Transverse colon (tissue), 4 donors: ENCODE measurements around the gene ZPLD1. TPM values are rescaled to one million over a fixed set of nuclear protein-coding genes. Genes with fewer than 3 reads are reported as not detected.

Experiments
- DNase-seq: peaks from one replicate; pipeline ENCODE4 v3.0.0-alpha.2; 2019
- H3K27ac ChIP-seq, 4 donors: fragments of 200-600 bp; sonication (generic); 2 replicates each; pipeline ENCODE4 v1.5.1; 2016 to 2018; ENCODE audit warnings: inconsistent platforms in 4 of 4
- H3K27me3 ChIP-seq: fragments of 200-600 bp; sonication (generic); 2 replicates; pipeline ENCODE4 v1.5.1; 2017; ENCODE audit warnings: inconsistent platforms
- H3K36me3 ChIP-seq, 4 donors: fragments of 200-600 bp; sonication (generic); 2 replicates each; pipeline ENCODE4 v1.5.1; 2017 to 2019; ENCODE audit warnings: inconsistent platforms in 4 of 4
- H3K4me1 ChIP-seq, 4 donors: fragments of 200-600 bp; sonication (generic); 2 replicates each; pipeline ENCODE4 v1.5.1; 2017 to 2020; ENCODE audit warnings: inconsistent platforms in 4 of 4
- H3K4me3 ChIP-seq, 4 donors: fragments of 200-600 bp; sonication (generic); 1 replicate in 1 of 4; 2 replicates in 3 of 4; pipeline versions ENCODE4 v1.5.1 to v1.6.1; 2017 to 2019; ENCODE audit warnings: inconsistent platforms in 4 of 4
- H3K9me3 ChIP-seq, 2 donors: fragments of 200-600 bp; sonication (generic); 2 replicates each; pipeline ENCODE4 v1.5.1; 2017 to 2019; ENCODE audit warnings: inconsistent platforms in 2 of 2
- CTCF ChIP-seq, 5 experiments: fragments of 200-600 bp in 3 of 5; fragments of 450-650 bp in 2 of 5; sonication (generic) in 3 of 5; IDR thresholded peaks; 1 replicate in 2 of 5; 2 replicates in 3 of 5; pipeline ENCODE4 v1.5.1; 2016 to 2017; ENCODE audit warnings: antibody characterized with exemption in 5 of 5, inconsistent platforms in 3 of 5, mild to moderate bottlenecking in 2 of 5, moderate library complexity in 1 of 5
- EP300 ChIP-seq: sonication (generic); formaldehyde crosslinking; IDR thresholded peaks from one replicate; pipeline ENCODE4 v1.6.1; 2017; ENCODE audit warnings: antibody characterized with exemption, low read depth
- POLR2A ChIP-seq: fragments of 450-650 bp; IDR thresholded peaks from one replicate; pipeline ENCODE4 v1.6.1; 2016; ENCODE audit warnings: antibody characterized with exemption, mild to moderate bottlenecking, moderate library complexity
- POLR2AphosphoS5 ChIP-seq, 3 donors: sonication (generic); formaldehyde crosslinking; IDR thresholded peaks; one replicate each; pipeline ENCODE4 v1.6.1; 2016; ENCODE audit warnings: antibody characterized with exemption in 3 of 3
- WGBS, 2 donors: methylation state at CpG; one replicate each; pipeline ENCODE4 v1.1.5; 2018; ENCODE audit warnings: low coverage in 1 of 2; 5-methylcytosine and 5-hydroxymethylcytosine counted together
- in situ Hi-C, 4 donors: fragments of 200-750 bp; cut with MboI; loops; one replicate each; pipeline versions ENCODE4 v1.15.0 to v1.15.1; 2017; ENCODE audit warnings: low sequenced_read_pairs in 3 of 4, low pct_ligation_motif_present in 1 of 4, low pct_unique_long_range_greater_than_20kb in 1 of 4
- intact Hi-C: fragments of 100-400 bp; cut with DNase I; formaldehyde crosslinking; loops from one replicate; pipeline ENCODE4 v1.15.1; 2023; ENCODE audit warnings: low total_unique reads
- total RNA-seq, 4 donors: library from RNA; depleted of rRNA; stranded (reverse); fragments of >200 nt; gene quantifications; one replicate each; pipeline ENCODE4 v1.1.0, GENCODE V29; 2016

ZPLD1 gene
- total RNA-seq, 4 donors from 2014 or later = not detected

DNA sequence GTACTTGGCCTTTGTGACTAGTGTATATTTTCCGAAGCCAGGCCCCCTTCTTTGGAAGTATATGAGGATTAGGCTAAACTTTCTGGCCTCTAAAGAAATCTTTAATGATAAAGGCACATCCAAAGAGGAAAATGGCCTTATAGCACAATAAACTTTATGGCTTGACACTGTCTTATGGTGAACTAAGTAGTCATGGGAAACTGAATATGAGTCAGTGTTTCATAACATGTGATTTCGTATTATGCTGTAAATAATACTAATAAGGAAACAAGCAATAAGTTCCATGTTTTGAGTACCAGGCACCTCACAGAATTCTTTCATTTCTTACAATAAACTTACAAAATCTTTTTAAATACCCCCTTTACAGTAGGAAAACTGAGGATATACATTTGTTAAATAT lies 8.2 kb downstream of the ZPLD1 start:
- intact Hi-C loops = no loop called here
- no peaks in the 10 kb centered on the region for H3K27me3 ChIP-seq
- DNase-seq = no peak
- no peak overlapping the region for H3K4me3 ChIP-seq
- no peak overlapping the region for H3K27ac ChIP-seq
- H3K9me3 ChIP-seq = no peaks in the 10 kb centered on the region
- H3K4me1 ChIP-seq = no peaks in the 10 kb centered on the region
- TF ChIP-seq EP300 (no peak), POLR2AphosphoS5 (IDR thresholded peaks at IDR 0.05) (no peak), CTCF (IDR thresholded peaks at IDR 0.05) (no peak)
- in situ Hi-C loops = no loop called here
- H3K36me3 ChIP-seq = no peaks in the 10 kb centered on the region
- WGBS, 2 donors = 31 to 56% methylated on average over 2 of the region's 2 CpGs

GRCh38 chr3:102444101-102444500 lies 9.3 kb downstream of the ZPLD1 start:
- Histone ChIP-seq H3K27ac (no peak overlapping the region), H3K27me3 (no peaks in the 10 kb centered on the region), H3K36me3 (no peaks in the 10 kb centered on the region), H3K4me1 (no peaks in the 10 kb centered on the region), H3K9me3 (no peaks in the 10 kb centered on the region), H3K4me3 (no peak overlapping the region)
- DNase-seq = no peak
- intact Hi-C loops = no loop called here
- WGBS, 2 donors = 32 to 46% methylated on average over 2 of the region's 2 CpGs
- TF ChIP-seq POLR2AphosphoS5 (IDR thresholded peaks at IDR 0.05) = no peak
- no peak for TF ChIP-seq POLR2A
- TF ChIP-seq CTCF (IDR thresholded peaks at IDR 0.05) = no peak
- TF ChIP-seq EP300 = no peak
- in situ Hi-C loops = no loop called here

GRCh38 chr3:102447272-102447671 lies 12.5 kb downstream of the ZPLD1 start:
- Histone ChIP-seq H3K4me1 (no peaks in the 10 kb centered on the region), H3K27me3 (no peaks in the 10 kb centered on the region), H3K4me3 (no peak overlapping the region), H3K36me3 (no peaks in the 10 kb centered on the region), H3K9me3 (no peaks in the 10 kb centered on the region), H3K27ac (no peak overlapping the region)
- intact Hi-C loops = no loop called here
- in situ Hi-C loops = no loop called here
- no peak for DNase-seq
- TF ChIP-seq POLR2AphosphoS5 (IDR thresholded peaks at IDR 0.05) = no peak
- no peak for TF ChIP-seq EP300
- no peak for TF ChIP-seq CTCF (IDR thresholded peaks at IDR 0.05)
- WGBS, 2 donors = 57 to 65% methylated on average over 3 of the region's 3 CpGs

GRCh38 chr3:102449341-102449740 lies 14.5 kb downstream of the ZPLD1 start:
- no peaks in the 10 kb centered on the region for H3K36me3 ChIP-seq
- no peaks in the 10 kb centered on the region for H3K9me3 ChIP-seq
- no peaks in the 10 kb centered on the region for H3K27me3 ChIP-seq
- no peak for TF ChIP-seq EP300
- TF ChIP-seq POLR2AphosphoS5 (IDR thresholded peaks at IDR 0.05) = no peak
- no peak for TF ChIP-seq POLR2A
- H3K4me3 ChIP-seq = no peak overlapping the region
- no peak overlapping the region for H3K27ac ChIP-seq
- WGBS, 2 donors = 65 to 67% methylated on average over 3 of the region's 3 CpGs
- in situ Hi-C loops = no loop called here
- intact Hi-C loops = no loop called here
- DNase-seq = no peak
- no peaks in the 10 kb centered on the region for H3K4me1 ChIP-seq

DNA sequence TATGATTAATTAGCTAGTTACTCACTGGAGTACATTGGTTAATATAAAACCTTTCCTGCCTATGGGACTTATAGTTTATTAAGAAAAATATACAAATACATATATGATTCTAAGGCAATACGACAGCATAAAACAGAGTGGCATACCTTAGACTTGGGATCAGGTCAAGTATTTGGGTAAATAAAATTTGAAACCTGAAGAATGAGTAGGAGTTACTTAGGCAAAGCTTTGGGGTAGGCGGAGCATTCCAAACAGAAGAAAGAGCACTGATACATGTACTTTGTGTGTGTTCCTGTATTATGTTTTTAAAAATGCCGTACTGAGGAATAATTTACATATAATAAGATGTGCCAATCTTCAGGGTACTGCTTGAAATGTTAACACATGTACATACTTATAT lies 15.1 kb downstream of the ZPLD1 start:
- intact Hi-C loops (no loop called here), in situ Hi-C loops (no loop called here)
- no peaks in the 10 kb centered on the region for H3K27me3 ChIP-seq

More for the DNA sequence above, 15.1 kb downstream of the ZPLD1 start:
- H3K9me3 ChIP-seq = no peaks in the 10 kb centered on the region
- no peaks in the 10 kb centered on the region for H3K36me3 ChIP-seq
- H3K27ac ChIP-seq = no peak overlapping the region
- no peak for TF ChIP-seq CTCF (IDR thresholded peaks at IDR 0.05)
- TF ChIP-seq POLR2A = no peak
- TF ChIP-seq POLR2AphosphoS5 (IDR thresholded peaks at IDR 0.05) = no peak
- no peak for TF ChIP-seq EP300
- 81 to 97% methylated on average over 3 of the region's 3 CpGs for WGBS, 2 donors
- H3K4me1 ChIP-seq = no peaks in the 10 kb centered on the region
- no peak overlapping the region for H3K4me3 ChIP-seq
- DNase-seq = no peak
